ENCODE results near the gene CMC2. TPM values are rescaled to one million over a fixed set of nuclear protein-coding genes. Genes with fewer than 3 reads are reported as not detected.

CMC2 gene
- total RNA-seq, 1 donor from 2014 or later: 20.3 TPM

GRCh38 chr16:81001330-81001729, 5.4 kb downstream of the CMC2 start:
- no peak for DNase-seq

- no peak for DNase-seq
These were observed 5.8 kb downstream of the CMC2 start for GRCh38 chr16:81000873-81001272.

DNA sequence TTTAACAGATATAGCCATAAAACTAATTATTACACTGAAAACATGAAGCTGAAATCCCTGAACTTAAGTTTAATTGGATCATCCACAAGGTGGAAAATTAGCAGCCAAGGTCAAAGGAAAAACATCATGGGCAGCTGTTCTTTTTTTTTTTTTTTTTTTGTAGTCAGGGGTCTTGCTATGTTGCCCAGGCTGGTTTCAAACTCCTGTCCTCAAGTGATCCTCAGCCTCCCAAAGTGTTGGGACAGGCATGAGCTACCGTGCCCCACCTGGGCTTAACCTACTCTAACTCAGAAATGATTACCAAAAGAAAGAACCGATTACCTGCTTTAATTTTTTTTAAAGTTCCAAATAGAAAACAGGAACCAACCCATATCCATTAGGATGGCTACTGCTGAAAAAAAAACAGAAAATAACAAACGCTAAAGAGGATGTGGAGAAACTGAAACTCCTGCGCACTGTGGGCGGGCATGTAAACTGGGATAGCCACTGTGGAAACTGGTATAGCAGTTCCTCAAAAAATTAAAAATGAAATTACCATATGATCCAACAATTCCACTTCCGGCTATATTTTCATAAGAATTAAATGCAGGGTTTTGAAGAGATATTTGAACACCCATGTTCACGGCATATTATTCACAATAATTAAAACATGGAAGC, 8.6 kb downstream of the CMC2 start:
- no peak for DNase-seq

GRCh38 chr16:80997139-80997798, 9.4 kb downstream of the CMC2 start:
- DNase-seq: no peak

DNA sequence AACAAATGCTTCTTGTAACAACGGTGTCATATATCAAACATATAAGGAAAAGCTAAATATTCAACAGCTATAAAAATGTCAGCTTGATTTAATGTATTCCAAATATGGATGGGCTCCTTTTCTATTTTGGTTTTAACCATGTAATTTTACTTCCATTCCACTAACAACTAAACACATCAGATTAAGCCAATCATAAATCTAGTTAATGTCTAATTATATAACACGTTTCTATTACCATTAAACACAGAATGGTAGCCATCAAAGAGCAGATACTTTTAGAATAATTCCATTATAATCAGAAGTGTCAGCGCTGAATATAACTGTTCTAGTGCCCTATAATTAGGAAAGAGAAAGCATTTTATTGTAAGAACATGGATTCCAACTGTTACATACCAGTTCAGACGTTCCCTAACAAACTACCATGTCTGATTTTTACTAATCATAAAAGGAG, 10.0 kb downstream of the CMC2 start:
- no peak for DNase-seq

DNA sequence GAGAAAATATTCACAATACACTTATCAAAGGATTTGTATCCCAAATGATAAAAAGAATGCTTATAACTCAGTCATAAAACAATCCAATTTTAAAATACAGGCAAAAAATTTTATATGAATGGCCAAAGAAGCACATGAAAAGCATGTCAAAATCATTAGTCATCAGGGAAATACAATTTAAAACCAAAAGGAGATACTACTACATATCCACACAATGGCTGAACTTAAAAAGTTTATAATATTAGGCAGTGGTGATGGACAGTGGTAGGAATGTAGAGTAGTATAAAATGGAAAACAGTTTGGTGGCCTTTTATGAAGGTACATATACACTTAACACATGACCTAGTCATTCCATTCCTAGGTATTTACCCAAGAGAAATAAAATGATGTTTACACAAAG, 12.2 kb downstream of the CMC2 start:
- no peak for DNase-seq

DNA sequence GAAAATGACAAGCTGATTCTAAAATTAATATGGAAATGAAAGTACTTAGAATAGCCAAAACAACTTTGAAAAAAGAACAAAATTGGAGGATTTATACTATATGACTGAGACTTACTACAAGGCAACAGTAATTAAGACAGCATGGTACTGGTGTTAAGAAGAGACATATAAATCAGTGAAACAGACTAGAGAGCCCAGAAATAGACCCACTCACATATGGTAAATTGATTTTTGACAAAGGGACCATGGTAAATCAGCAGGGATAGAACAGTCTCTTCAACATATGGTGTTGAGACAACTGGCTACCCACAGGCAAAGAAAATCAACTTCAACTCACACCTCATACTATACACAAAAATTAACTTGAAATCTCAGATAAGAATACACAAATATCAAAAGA, 12.9 kb downstream of the CMC2 start:
- no peak for DNase-seq

DNA sequence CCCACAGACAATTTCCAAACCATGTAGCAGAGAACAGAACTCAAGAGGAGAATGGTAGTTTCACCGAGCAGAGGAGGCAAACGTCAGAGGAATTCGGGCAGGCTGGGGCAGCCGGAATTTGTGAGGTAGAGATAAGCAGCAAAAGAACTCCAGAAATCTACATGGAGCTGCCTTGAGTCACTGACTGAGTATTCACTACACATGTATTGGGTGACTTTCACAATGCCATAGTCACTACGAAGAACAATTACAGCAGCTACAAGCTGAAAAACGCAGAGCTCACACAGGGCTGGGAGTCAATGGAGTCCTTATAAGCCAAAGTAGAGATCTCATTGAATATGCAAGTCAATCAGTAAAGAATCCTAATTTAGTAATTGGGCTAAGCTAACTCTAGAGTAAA, 13.4 kb downstream of the CMC2 start:
- no peak for DNase-seq

- no peak for DNase-seq
These were observed 13.9 kb downstream of the CMC2 start for GRCh38 chr16:80992676-80993293.

- no peak for DNase-seq
These were observed 14.8 kb downstream of the CMC2 start for GRCh38 chr16:80991792-80992430.

DNA sequence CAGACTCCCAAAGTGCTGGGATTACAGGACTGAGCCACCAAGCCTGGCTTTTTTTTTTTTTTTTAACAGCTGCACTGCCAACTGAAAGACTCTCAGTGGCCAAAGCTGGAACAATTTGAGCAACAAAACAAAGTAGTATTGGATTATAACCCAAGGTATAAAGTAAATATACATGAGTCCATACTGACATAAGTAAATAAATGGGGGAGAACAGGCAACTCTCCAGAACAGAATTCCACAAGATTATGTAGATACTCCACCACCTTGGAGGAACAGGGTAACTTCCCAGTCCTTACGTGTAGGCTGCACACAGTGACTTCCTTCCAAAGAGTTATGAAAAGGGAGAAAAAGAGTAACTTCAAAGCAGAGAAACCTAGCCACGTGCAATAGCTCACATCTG, 15.7 kb downstream of the CMC2 start:
- DNase-seq: no peak

GRCh38 chr16:80990577-80990976, 16.1 kb downstream of the CMC2 start:
- no peak for DNase-seq

- no peak for DNase-seq
These were observed 16.9 kb downstream of the CMC2 start for GRCh38 chr16:80989801-80990200.

DNA sequence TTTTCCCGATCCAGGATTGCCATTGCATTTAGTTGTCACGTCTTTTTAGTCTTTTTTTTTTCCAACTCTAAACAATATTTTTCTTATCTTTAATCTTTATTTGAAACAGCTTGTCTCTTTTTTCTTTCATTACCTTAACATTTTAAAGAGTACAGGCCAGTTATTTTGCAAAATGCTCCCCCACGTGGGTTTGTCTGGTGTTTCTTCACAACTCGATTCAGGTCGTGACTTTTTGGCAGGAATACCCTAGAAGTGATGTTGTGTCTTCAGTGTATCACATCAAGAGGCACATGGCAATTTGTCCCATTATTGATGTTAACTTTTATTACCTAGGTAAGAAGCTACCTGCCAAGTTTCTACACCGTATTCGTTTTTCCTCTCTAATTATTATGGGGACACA, 17.9 kb downstream of the CMC2 start:
- no peak for DNase-seq

DNA sequence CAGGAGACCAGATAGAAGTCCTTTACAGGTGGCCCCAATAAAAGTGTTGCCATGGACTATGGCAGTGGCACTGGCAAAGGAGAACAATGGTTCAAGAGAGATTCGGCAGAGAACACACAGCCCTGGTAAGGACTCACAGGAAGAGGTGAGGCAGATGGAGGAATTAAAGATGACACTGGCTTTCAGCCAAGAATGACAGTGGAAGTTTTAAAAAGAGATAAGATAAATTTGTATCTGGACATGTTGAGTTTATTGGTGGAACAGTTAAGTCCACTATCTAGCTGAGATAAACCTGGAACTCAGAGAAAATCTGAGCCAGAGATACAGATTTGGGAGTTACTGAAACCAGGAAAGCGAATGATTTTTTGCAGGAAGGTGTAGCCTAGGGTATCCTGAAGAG, 20.1 kb downstream of the CMC2 start:
- no peak for DNase-seq

- no peak for DNase-seq
These were observed 21.1 kb downstream of the CMC2 start for GRCh38 chr16:80985611-80986010.

- DNase-seq: no peak
These were observed 22.4 kb downstream of the CMC2 start for GRCh38 chr16:80984124-80984892.

DNA sequence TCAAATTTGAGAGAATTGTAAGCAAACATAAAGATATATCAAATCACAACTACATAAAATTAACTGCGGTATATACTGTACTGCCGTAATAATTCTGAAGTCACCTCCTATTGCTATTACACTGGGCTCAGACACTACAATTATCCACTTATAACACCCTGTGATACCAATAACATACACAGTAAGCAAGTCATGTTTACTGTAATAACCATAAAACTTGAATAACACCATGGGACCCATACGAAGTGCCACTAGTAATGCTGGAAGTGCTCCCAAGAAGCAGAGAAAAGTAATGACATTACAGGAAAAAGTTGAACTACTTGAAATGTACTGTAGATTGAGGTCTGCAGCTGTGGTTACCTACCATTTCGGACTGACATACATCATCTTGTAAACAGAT, 24.0 kb downstream of the CMC2 start:
- DNase-seq: no peak

DNA sequence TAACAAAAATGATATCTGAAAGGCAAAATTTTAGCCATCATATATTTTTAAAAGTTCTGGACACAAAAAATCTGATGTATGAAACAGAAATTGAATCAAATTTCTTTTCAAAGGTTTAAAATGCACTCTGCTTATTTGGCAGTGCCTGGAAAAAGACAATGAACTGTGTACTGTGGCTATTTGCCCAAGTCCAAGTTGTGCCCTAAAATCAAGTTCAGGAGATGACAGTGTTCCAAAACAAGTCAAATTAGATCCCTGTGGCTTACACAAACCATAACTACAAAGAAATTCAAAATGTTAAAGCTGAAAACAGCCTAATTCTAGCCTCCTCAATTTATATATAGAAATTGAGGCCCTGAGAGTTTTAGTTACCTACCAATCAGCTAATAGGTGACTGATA, 25.6 kb downstream of the CMC2 start:
- no peak for DNase-seq

DNA sequence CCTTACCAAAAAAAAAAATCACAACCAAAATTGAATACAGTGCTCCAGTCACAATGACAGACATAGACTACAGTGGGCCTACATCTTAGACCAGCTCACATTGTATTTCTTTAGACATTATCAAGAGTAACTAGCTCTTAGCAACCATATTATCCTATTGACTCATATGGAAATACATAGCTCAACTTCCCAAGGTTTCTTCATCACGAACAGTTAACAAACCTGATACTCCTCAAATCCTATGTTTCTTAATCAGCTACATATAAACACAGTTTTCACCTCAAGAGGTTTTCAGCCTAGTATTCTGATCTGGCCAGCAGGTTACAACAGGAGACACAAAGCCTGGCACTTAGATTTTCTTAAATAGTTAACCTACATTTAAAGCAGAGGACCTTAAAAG, 29.7 kb downstream of the CMC2 start:
- no peak for DNase-seq

DNA sequence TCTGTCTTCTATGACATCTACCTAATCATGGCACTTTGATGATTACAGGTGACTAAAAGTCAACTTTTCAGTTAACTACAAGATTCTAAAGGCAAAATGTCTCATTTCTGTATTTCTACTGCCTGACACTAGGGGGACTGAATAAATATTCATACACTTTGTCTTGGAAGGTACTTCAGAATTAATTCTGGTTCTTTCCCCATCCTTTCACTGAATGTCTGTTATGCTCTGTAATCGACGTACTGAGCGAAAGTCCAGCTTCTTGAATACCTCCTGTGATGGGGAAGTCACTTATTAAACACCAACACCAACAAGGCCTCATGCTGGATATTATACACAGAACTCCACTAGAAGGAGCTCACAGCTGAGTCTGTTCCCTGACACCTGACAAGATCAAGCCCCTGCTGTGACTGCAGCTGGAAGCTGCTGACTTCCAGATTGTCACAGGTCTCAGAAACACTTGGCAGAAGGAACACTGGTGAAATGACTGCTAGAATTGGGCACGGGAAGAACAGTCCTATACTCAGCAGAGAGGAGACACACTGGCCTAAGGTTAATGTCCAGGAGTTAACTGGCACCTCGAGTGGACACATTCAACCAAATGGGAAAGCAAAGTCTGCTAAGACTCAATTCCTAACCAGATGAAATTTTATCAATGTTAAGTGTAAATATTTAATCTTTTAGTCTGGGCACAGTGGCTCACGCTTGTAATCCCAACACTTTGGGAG, 31.9 kb downstream of the CMC2 start:
- no peak for DNase-seq

- no peak for DNase-seq
These were observed 32.7 kb downstream of the CMC2 start for GRCh38 chr16:80973991-80974390.

All from occipital lobe (tissue), 2 donors.